ENCODE results near the gene GLT6D1.

DNA sequence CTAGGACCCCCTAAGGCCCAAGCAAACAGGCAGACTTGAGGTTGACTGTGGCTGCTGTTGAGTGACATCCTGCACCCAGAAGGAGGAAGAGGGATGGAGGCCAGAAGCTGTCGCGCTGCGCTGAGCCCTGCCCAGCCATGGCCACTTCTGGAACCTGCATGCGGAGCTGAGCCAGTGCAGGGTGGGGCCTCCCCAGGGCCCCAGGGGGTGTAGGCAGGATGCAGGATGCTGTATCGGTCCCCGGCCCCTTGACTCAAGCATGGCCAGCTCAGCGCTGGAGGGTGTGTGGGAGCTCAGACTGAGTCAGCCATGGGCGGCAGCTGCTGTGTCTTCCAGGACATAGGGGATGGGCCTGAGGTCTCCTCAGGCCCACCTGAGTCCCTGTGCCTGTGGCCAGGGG, 26.9 kb downstream of the GLT6D1 start:
- TF ChIP-seq GATA3 (IDR thresholded peaks at IDR 0.05; ENCODE audit: low read depth, low read length) (no peak), GATA2 (IDR thresholded peaks at IDR 0.05; ENCODE audit: low read depth, low read length) (no peak)
